SK-N-SH treated with all-trans-retinoic acid at 6 μM for 48 hours (cell line): Measurements from ENCODE around the gene NOL9.

Experiments
- ATAC-seq: fragments of 200-7000 bp; cut with Tn5 transposase; 3 replicates; pipeline ENCODE4 v1.9.1; 2020; ENCODE audit warnings: mild to moderate bottlenecking, moderate library complexity
- ARNTL ChIP-seq: fragments of 450-650 bp; formaldehyde crosslinking; IDR thresholded peaks from 2 replicates; pipeline ENCODE4 v1.5.0; 2020; ENCODE audit warnings: low read depth, mild to moderate bottlenecking, moderate library complexity, borderline replicate concordance
- BACH2 ChIP-seq: fragments of 250-450 bp; sonication (Bioruptor Pico); IDR thresholded peaks from 2 replicates; pipeline ENCODE4 v1.9.0; 2021; ENCODE audit warnings: mild to moderate bottlenecking, borderline replicate concordance
- CREB5 ChIP-seq: fragments of 250-450 bp; sonication (Bioruptor Pico); IDR thresholded peaks from 2 replicates; pipeline ENCODE4 v1.5.1; 2020; ENCODE audit warnings: low read depth, mild to moderate bottlenecking, moderate library complexity
- CSDC2 ChIP-seq: fragments of 250-450 bp; sonication (Bioruptor Pico); IDR thresholded peaks from 2 replicates; pipeline ENCODE4 v1.5.0; 2020; ENCODE audit warnings: mild to moderate bottlenecking, moderate library complexity
- ESRRG ChIP-seq: fragments of 250-450 bp; sonication (Bioruptor Pico); IDR thresholded peaks from 2 replicates; pipeline ENCODE4 v1.6.1; 2021; ENCODE audit warnings: mild to moderate bottlenecking
- GLIS3 ChIP-seq: fragments of 250-450 bp; sonication (Bioruptor Pico); IDR thresholded peaks from 2 replicates; pipeline ENCODE4 v1.5.0; 2020; ENCODE audit warnings: mild to moderate bottlenecking, moderate library complexity
- ISL1 ChIP-seq: fragments of 250-450 bp; sonication (Bioruptor Pico); IDR thresholded peaks from 2 replicates; pipeline ENCODE4 v2.1.2; 2022; ENCODE audit warnings: mild to moderate bottlenecking, moderate library complexity
- OSR1 ChIP-seq: fragments of 250-450 bp; sonication (Bioruptor Pico); IDR thresholded peaks from 2 replicates; pipeline ENCODE4 v1.8.0; 2022; ENCODE audit warnings: moderate library complexity, mild to moderate bottlenecking, inconsistent platforms
- POU6F1 ChIP-seq: fragments of 250-450 bp; sonication (Bioruptor Pico); IDR thresholded peaks from 2 replicates; pipeline ENCODE4 v1.8.0; 2021; ENCODE audit warnings: low read depth, mild to moderate bottlenecking, moderate library complexity, borderline replicate concordance
- PPARA ChIP-seq: fragments of 250-450 bp; sonication (Bioruptor Pico); IDR thresholded peaks from 2 replicates; pipeline ENCODE4 v1.5.0; 2020; ENCODE audit warnings: mild to moderate bottlenecking, borderline replicate concordance
- RARB ChIP-seq: fragments of 250-450 bp; sonication (Bioruptor Pico); IDR thresholded peaks from 2 replicates; pipeline ENCODE4 v1.8.0; 2021; ENCODE audit warnings: mild to moderate bottlenecking, moderate library complexity
- SNAI2 ChIP-seq: fragments of 250-450 bp; sonication (Bioruptor Pico); IDR thresholded peaks from 2 replicates; pipeline ENCODE4 v1.5.0; 2020; ENCODE audit warnings: mild to moderate bottlenecking, moderate library complexity
- TCF4 ChIP-seq: fragments of 250-450 bp; sonication (Bioruptor Pico); IDR thresholded peaks from 2 replicates; pipeline ENCODE4 v1.8.0; 2021; ENCODE audit warnings: mild to moderate bottlenecking, moderate library complexity, borderline replicate concordance
- TOX ChIP-seq: fragments of 250-450 bp; sonication (Bioruptor Pico); IDR thresholded peaks from 2 replicates; pipeline ENCODE4 v1.8.0; 2021; ENCODE audit warnings: mild to moderate bottlenecking, moderate library complexity, borderline replicate concordance
- ZC3H10 ChIP-seq: fragments of 250-450 bp; sonication (Bioruptor Pico); IDR thresholded peaks from 2 replicates; pipeline ENCODE4 v1.5.1; 2021; ENCODE audit warnings: mild to moderate bottlenecking, moderate library complexity
- ZFP3 ChIP-seq: fragments of 250-450 bp; sonication (Bioruptor Pico); IDR thresholded peaks from 2 replicates; pipeline ENCODE4 v1.5.0; 2020; ENCODE audit warnings: mild to moderate bottlenecking, moderate library complexity
- ZFP30 ChIP-seq: fragments of 450-650 bp; formaldehyde crosslinking; IDR thresholded peaks from 2 replicates; pipeline ENCODE4 v1.5.0; 2022; ENCODE audit warnings: mild to moderate bottlenecking, moderate library complexity
- ZNF565 ChIP-seq: fragments of 450-650 bp; formaldehyde crosslinking; conservative IDR thresholded peaks from 2 replicates; pipeline ENCODE4 v1.5.0; 2020; ENCODE audit warnings: low read depth, mild to moderate bottlenecking, moderate library complexity
- ZNF8 ChIP-seq: fragments of 450-650 bp; formaldehyde crosslinking; IDR thresholded peaks from 2 replicates; pipeline ENCODE4 v1.5.0; 2020; ENCODE audit warnings: mild to moderate bottlenecking, moderate library complexity
- TF ChIP-seq, protein P1 (sequence below): fragments of 250-450 bp; sonication (Bioruptor Pico); IDR thresholded peaks from 2 replicates; pipeline ENCODE4 v1.5.1; 2021; ENCODE audit warnings: mild to moderate bottlenecking, moderate library complexity
- TF ChIP-seq, protein P2 (sequence below): fragments of 250-450 bp; sonication (Bioruptor Pico); IDR thresholded peaks from 2 replicates; pipeline ENCODE4 v1.8.0; 2020; ENCODE audit warnings: mild to moderate bottlenecking, moderate library complexity, borderline replicate concordance
- TF ChIP-seq, protein P3 (sequence below): fragments of 250-450 bp; sonication (Bioruptor Pico); IDR thresholded peaks from 2 replicates; pipeline ENCODE4 v1.5.0; 2020; ENCODE audit warnings: mild to moderate bottlenecking, moderate library complexity

Gene NOL9

GRCh38 chr1:6584126-6585080 is 30.1 kb upstream of the NOL9 start:
- no peak for TF ChIP-seq PPARA (CRISPR knock-in tag)
- TF ChIP-seq ESRRG: no peak
- no peak for TF ChIP-seq OSR1 (CRISPR knock-in tag)
- TF ChIP-seq ARNTL (CRISPR knock-in tag): no peak
- no peak for TF ChIP-seq SNAI2
- TF ChIP-seq, protein P1, sequence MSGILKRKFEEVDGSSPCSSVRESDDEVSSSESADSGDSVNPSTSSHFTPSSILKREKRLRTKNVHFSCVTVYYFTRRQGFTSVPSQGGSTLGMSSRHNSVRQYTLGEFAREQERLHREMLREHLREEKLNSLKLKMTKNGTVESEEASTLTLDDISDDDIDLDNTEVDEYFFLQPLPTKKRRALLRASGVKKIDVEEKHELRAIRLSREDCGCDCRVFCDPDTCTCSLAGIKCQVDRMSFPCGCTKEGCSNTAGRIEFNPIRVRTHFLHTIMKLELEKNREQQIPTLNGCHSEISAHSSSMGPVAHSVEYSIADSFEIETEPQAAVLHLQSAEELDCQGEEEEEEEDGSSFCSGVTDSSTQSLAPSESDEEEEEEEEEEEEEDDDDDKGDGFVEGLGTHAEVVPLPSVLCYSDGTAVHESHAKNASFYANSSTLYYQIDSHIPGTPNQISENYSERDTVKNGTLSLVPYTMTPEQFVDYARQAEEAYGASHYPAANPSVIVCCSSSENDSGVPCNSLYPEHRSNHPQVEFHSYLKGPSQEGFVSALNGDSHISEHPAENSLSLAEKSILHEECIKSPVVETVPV (CRISPR knock-in tag): no peak
- no peak for TF ChIP-seq ZNF8 (CRISPR knock-in tag)
- no peak for TF ChIP-seq TOX
- no peak for TF ChIP-seq ZFP30 (CRISPR knock-in tag)
- no peak for TF ChIP-seq POU6F1 (CRISPR knock-in tag)
- TF ChIP-seq ZNF565: no peak
- TF ChIP-seq TCF4: no peak
- no peak for TF ChIP-seq CREB5 (CRISPR knock-in tag)
- TF ChIP-seq RARB: no peak
- TF ChIP-seq ZC3H10 (CRISPR knock-in tag): no peak
- TF ChIP-seq, protein P2, sequence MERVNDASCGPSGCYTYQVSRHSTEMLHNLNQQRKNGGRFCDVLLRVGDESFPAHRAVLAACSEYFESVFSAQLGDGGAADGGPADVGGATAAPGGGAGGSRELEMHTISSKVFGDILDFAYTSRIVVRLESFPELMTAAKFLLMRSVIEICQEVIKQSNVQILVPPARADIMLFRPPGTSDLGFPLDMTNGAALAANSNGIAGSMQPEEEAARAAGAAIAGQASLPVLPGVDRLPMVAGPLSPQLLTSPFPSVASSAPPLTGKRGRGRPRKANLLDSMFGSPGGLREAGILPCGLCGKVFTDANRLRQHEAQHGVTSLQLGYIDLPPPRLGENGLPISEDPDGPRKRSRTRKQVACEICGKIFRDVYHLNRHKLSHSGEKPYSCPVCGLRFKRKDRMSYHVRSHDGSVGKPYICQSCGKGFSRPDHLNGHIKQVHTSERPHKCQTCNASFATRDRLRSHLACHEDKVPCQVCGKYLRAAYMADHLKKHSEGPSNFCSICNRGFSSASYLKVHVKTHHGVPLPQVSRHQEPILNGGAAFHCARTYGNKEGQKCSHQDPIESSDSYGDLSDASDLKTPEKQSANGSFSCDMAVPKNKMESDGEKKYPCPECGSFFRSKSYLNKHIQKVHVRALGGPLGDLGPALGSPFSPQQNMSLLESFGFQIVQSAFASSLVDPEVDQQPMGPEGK: no peak
- TF ChIP-seq ISL1 (CRISPR knock-in tag): no peak
- TF ChIP-seq BACH2 (CRISPR knock-in tag): no peak
- no peak for TF ChIP-seq ZFP3 (CRISPR knock-in tag)
- ATAC-seq: no peak

DNA sequence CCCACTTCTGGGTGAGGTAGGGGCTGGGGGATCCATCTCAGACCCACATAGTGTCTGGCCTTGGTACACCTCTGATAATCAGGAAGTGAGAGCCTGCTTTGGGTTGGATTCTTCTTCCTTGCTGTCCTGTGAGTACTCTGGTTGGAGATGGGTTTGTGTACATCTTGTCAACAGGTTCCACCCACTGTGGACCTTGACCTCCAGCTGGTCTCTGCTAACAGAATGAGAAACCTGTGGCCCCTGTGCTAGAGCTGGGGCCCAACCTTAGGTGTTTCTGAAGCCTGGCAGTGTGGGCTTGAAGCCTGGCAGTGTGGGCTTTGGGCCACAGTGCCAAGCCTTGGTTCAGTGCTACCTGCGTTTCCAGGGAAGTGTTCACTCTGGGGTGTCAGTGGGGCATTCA is 28.1 kb upstream of the NOL9 start:
- TF ChIP-seq PPARA (CRISPR knock-in tag) (no peak), ZFP30 (CRISPR knock-in tag) (no peak), GLIS3 (CRISPR knock-in tag) (no peak), CSDC2 (CRISPR knock-in tag) (no peak), SNAI2 (no peak), ZC3H10 (CRISPR knock-in tag) (no peak), CREB5 (CRISPR knock-in tag) (no peak), ISL1 (CRISPR knock-in tag) (no peak), ARNTL (CRISPR knock-in tag) (no peak), BACH2 (CRISPR knock-in tag) (no peak), ZNF8 (CRISPR knock-in tag) (no peak), TOX (no peak), OSR1 (CRISPR knock-in tag) (no peak), TCF4 (no peak), ESRRG (no peak)
- TF ChIP-seq, protein P3, sequence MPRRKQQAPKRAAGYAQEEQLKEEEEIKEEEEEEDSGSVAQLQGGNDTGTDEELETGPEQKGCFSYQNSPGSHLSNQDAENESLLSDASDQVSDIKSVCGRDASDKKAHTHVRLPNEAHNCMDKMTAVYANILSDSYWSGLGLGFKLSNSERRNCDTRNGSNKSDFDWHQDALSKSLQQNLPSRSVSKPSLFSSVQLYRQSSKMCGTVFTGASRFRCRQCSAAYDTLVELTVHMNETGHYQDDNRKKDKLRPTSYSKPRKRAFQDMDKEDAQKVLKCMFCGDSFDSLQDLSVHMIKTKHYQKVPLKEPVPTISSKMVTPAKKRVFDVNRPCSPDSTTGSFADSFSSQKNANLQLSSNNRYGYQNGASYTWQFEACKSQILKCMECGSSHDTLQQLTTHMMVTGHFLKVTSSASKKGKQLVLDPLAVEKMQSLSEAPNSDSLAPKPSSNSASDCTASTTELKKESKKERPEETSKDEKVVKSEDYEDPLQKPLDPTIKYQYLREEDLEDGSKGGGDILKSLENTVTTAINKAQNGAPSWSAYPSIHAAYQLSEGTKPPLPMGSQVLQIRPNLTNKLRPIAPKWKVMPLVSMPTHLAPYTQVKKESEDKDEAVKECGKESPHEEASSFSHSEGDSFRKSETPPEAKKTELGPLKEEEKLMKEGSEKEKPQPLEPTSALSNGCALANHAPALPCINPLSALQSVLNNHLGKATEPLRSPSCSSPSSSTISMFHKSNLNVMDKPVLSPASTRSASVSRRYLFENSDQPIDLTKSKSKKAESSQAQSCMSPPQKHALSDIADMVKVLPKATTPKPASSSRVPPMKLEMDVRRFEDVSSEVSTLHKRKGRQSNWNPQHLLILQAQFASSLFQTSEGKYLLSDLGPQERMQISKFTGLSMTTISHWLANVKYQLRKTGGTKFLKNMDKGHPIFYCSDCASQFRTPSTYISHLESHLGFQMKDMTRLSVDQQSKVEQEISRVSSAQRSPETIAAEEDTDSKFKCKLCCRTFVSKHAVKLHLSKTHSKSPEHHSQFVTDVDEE (CRISPR knock-in tag): no peak
- TF ChIP-seq, protein P2: no peak
- TF ChIP-seq, protein P1 (CRISPR knock-in tag): no peak
- TF ChIP-seq, all 23 proteins: peak for 0
- no peak for ATAC-seq
